Tibial nerve (tissue), 4 donors: Measurements from ENCODE around the gene HSPB1. TPM values are rescaled to one million over a fixed set of nuclear protein-coding genes. Genes with fewer than 3 reads are reported as not detected.

Source experiments
- DNase-seq, 2 donors: peaks; one replicate each; pipeline ENCODE4 v3.0.0-alpha.2; 2019; ENCODE audit warnings: low spot score in 2 of 2
- H3K27ac ChIP-seq, 4 donors: fragments of 200-600 bp; sonication (generic) in 3 of 4; one replicate each; pipeline ENCODE4 v1.5.1; 2017 to 2019; ENCODE audit warnings: mild to moderate bottlenecking in 1 of 4
- H3K27me3 ChIP-seq, 2 donors: fragments of 200-600 bp; sonication (generic) in 1 of 2; one replicate each; pipeline versions ENCODE4 v1.5.1 to v1.6.0; 2017 to 2019
- H3K36me3 ChIP-seq, 3 donors: fragments of 200-600 bp; sonication (generic); one replicate each; pipeline ENCODE4 v1.5.1; 2018 to 2019
- H3K4me1 ChIP-seq, 4 donors: fragments of 200-600 bp; sonication (generic) in 3 of 4; one replicate each; pipeline ENCODE4 v1.5.1; 2017 to 2019
- H3K4me3 ChIP-seq, 4 donors: fragments of 200-600 bp; sonication (generic) in 3 of 4; one replicate each; pipeline ENCODE4 v1.5.1; 2017 to 2019; ENCODE audit warnings: mild to moderate bottlenecking in 1 of 4, moderate library complexity in 1 of 4
- H3K9me3 ChIP-seq, 4 donors: fragments of 200-600 bp; sonication (generic) in 3 of 4; one replicate each; pipeline ENCODE4 v1.5.1; 2017 to 2019
- EP300 ChIP-seq, 2 donors: sonication (generic); formaldehyde crosslinking; IDR thresholded peaks; one replicate each; pipeline ENCODE4 v1.6.1; 2017; ENCODE audit warnings: antibody characterized with exemption in 2 of 2, mild to moderate bottlenecking in 1 of 2
- POLR2A ChIP-seq, 2 donors: fragments of 450-650 bp; IDR thresholded peaks; one replicate each; pipeline ENCODE4 v1.6.1; 2017; ENCODE audit warnings: antibody characterized with exemption in 2 of 2, mild to moderate bottlenecking in 2 of 2, moderate library complexity in 2 of 2
- WGBS, 2 donors: methylation state at CpG; one replicate each; pipeline ENCODE4 v1.1.5; 2018; 5-methylcytosine and 5-hydroxymethylcytosine counted together
- total RNA-seq, 4 donors: library from RNA; depleted of rRNA; stranded (reverse); fragments of >200 nt; gene quantifications; one replicate each; pipeline ENCODE4 v1.1.0, GENCODE V29; 2016
- TF ChIP-seq, protein P1 (sequence below), 5 experiments: fragments of 200-600 bp in 3 of 5; fragments of 450-650 bp in 2 of 5; sonication (generic) in 3 of 5; IDR thresholded peaks; one replicate each; pipeline ENCODE4 v1.5.1; 2016 to 2019; ENCODE audit warnings: antibody characterized with exemption in 5 of 5, mild to moderate bottlenecking in 3 of 5, moderate library complexity in 2 of 5

Gene HSPB1
- total RNA-seq, 4 donors from 2014 or later, result 272 to 385 (median 324) TPM

DNA sequence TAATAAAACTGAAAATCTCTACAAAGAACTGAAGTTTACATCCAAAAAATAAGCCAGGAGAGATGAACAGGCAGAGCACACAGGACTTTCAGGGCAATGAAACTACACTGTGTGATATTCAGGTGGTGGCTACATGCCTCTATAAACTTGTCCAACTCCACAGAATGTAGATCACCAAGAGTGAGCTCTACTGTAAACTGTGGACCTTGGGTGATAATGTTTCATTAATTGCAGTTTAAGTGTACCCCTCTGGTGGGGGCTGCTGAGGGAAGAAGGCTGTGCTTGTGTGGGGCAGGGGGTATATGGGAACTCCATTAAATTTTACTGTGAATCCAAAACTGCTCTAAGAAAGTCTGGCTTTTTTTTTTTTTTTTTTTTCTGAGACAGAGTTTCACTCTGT lies 33.6 kb downstream of the HSPB1 start:
- Histone ChIP-seq H3K4me3 (no peak overlapping the region), H3K27me3 (no peaks in the 10 kb centered on the region), H3K9me3 (no peaks in the 10 kb centered on the region), H3K27ac (no peak overlapping the region), H3K4me1 (peaks cover 0 to 69% (median 23%) of the 10 kb centered on the region in 4 donors), H3K36me3 (peaks cover 0 to 15% (median 0%) of the 10 kb centered on the region in 3 donors)
- no peak for DNase-seq
- TF ChIP-seq EP300 (IDR thresholded peaks at IDR 0.05) (no peak), POLR2A (IDR thresholded peaks at IDR 0.05) (no peak)
- TF ChIP-seq, protein P1, sequence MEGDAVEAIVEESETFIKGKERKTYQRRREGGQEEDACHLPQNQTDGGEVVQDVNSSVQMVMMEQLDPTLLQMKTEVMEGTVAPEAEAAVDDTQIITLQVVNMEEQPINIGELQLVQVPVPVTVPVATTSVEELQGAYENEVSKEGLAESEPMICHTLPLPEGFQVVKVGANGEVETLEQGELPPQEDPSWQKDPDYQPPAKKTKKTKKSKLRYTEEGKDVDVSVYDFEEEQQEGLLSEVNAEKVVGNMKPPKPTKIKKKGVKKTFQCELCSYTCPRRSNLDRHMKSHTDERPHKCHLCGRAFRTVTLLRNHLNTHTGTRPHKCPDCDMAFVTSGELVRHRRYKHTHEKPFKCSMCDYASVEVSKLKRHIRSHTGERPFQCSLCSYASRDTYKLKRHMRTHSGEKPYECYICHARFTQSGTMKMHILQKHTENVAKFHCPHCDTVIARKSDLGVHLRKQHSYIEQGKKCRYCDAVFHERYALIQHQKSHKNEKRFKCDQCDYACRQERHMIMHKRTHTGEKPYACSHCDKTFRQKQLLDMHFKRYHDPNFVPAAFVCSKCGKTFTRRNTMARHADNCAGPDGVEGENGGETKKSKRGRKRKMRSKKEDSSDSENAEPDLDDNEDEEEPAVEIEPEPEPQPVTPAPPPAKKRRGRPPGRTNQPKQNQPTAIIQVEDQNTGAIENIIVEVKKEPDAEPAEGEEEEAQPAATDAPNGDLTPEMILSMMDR (IDR thresholded peaks at IDR 0.05), result no peak

GRCh38 chr7:76337147-76337546 lies 34.7 kb downstream of the HSPB1 start:
- no peak overlapping the region for H3K4me3 ChIP-seq
- no peaks in the 10 kb centered on the region for H3K9me3 ChIP-seq
- DNase-seq, result no peak
- H3K36me3 ChIP-seq, result peaks cover 0 to 15% (median 0%) of the 10 kb centered on the region in 3 donors
- H3K27ac ChIP-seq, result no peak overlapping the region
- peaks cover 0 to 72% (median 21%) of the 10 kb centered on the region in 4 donors for H3K4me1 ChIP-seq
- no peak for TF ChIP-seq POLR2A (IDR thresholded peaks at IDR 0.05)
- TF ChIP-seq, protein P1 (IDR thresholded peaks at IDR 0.05), result no peak
- no peak for TF ChIP-seq EP300 (IDR thresholded peaks at IDR 0.05)
- no peaks in the 10 kb centered on the region for H3K27me3 ChIP-seq
- 81 to 91% methylated on average over 6 of the region's 6 CpGs for WGBS, 2 donors

DNA sequence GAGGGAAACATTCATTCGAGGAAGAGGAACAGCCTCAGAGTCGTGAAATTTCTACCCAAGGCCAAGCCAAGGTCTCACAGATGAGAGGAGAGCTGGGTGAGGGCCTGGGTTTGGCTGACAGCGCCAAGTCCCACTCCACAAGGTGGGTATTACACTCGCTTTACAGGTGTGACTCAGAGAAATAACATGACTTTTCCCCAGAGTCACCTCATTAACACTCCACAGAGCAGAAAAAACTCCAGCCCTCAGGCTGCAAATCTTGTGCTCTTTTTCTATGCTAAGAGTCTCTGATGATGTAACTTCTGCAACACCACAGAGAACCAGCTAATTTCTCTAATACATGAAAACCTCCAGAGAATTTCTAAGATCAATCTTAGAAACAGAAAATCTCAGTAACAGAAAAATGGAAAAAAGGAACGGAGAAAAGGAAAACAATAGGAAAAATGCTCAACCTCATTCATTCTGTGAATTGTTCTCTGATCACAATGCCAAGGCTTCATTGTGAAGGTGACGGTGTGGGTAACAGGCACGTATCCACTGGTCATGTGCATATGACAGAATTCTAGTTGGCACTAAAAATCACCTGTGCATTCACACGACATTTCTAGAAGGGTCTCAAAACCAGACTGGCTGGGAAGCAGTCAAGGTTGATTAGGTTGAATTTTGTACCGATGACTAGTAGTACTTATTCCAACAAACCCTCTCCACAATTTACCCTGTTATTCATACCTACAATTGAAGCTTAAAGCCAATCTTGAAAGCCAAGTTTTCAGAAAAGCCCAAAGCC lies 36.0 kb downstream of the HSPB1 start:
- TF ChIP-seq POLR2A (IDR thresholded peaks at IDR 0.05) (no peak), EP300 (IDR thresholded peaks at IDR 0.05) (no peak)
- TF ChIP-seq, protein P1 (IDR thresholded peaks at IDR 0.05), result no peak
- DNase-seq, result no peak
- no peak overlapping the region for H3K27ac ChIP-seq

DNA sequence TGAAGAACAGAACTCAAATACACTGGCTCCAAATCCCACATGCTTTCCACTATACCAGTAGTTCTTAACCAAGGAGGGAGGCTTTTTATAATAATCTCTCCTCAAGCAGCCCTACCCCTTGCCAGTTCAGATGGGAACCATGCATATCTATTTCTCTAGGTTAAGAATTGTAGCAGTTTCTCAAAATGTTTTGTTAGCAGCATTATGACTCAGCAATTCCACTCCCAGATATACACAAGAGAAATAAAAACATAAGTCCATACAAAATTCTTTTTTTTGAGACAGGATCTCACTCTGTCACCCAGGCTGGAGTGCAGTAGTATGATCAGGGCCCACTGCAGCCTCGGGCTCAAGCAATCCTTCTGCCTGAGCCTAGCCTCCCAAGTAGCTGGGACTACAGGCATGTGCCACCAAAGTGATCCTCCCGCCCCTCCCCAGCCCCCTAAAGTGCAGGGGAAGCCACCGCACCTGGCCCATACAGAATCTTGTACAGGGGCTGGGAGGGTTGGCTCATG lies 38.2 kb downstream of the HSPB1 start:
- Histone ChIP-seq H3K9me3 (no peaks in the 10 kb centered on the region), H3K27ac (peak overlapping the region in 2 of 4 donors; percentile 20 to 35), H3K36me3 (peaks cover 0 to 41% (median 0%) of the 10 kb centered on the region in 3 donors), H3K27me3 (no peaks in the 10 kb centered on the region), H3K4me1 (peaks cover 0 to 49% (median 5%) of the 10 kb centered on the region in 4 donors), H3K4me3 (no peak overlapping the region)
- no peak for TF ChIP-seq POLR2A (IDR thresholded peaks at IDR 0.05)
- TF ChIP-seq, protein P1 (IDR thresholded peaks at IDR 0.05), result no peak
- no peak for TF ChIP-seq EP300 (IDR thresholded peaks at IDR 0.05)
- 72 to 82% methylated on average over 3 of the region's 3 CpGs for WGBS, 2 donors
- DNase-seq, result no peak

More for the DNA sequence above, 36.0 kb downstream of the HSPB1 start:
- H3K4me3 ChIP-seq, result no peak overlapping the region
- H3K36me3 ChIP-seq, result peaks cover 0 to 22% (median 0%) of the 10 kb centered on the region in 3 donors
- no peaks in the 10 kb centered on the region for H3K27me3 ChIP-seq
- H3K4me1 ChIP-seq, result peaks cover 0 to 63% (median 14%) of the 10 kb centered on the region in 4 donors
- 71 to 73% methylated on average over 9 of the region's 9 CpGs for WGBS, 2 donors
- no peaks in the 10 kb centered on the region for H3K9me3 ChIP-seq

- WGBS, 2 donors, result 85 to 90% methylated on average over 5 of the region's 5 CpGs
- H3K36me3 ChIP-seq, result peaks cover 0 to 56% (median 0%) of the 10 kb centered on the region in 3 donors
- H3K4me1 ChIP-seq, result peaks cover 0 to 59% (median 5%) of the 10 kb centered on the region in 4 donors
- DNase-seq, result no peak
- TF ChIP-seq, protein P1 (IDR thresholded peaks at IDR 0.05), result no peak
- TF ChIP-seq EP300 (IDR thresholded peaks at IDR 0.05) (no peak), POLR2A (IDR thresholded peaks at IDR 0.05) (no peak)
- H3K27ac ChIP-seq, result no peak overlapping the region
- no peak overlapping the region for H3K4me3 ChIP-seq
- no peaks in the 10 kb centered on the region for H3K9me3 ChIP-seq
- no peaks in the 10 kb centered on the region for H3K27me3 ChIP-seq
Observed at GRCh38 chr7:76342222-76342621, 39.7 kb downstream of the HSPB1 start.
